HG03175 (cell line): Measurements from ENCODE around the gene CHST11.

Source experiments
- ATAC-seq: cut with Tn5 transposase; IDR thresholded peaks from one replicate; pipeline ENCODE4 v1.9.1; 2021; ENCODE audit warnings: mild to moderate bottlenecking, moderate library complexity; ENCODE audit not compliant: unreplicated experiment

The CHST11 gene

DNA sequence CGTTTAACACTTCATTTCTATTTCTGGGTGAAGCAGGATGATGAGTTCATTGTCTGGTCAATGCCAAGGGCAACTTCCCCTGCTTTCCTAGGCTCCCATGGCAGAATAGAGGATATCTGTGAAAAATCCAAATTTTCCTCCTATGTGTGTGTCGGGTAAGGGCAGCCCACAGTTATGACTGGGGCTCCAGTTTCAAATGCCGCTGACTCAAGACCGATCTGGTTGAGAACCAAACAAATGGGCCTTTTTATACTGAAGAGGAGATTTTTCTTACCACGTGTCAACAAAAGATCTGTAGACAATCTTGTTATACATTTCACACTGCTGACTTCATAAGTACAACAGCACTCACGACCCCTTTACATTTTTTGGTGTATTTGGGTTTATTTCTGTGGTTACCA is 120.8 kb downstream of the CHST11 start:
- ATAC-seq: no peak

GRCh38 chr12:104578453-104578852 is 121.7 kb downstream of the CHST11 start:
- no peak for ATAC-seq

GRCh38 chr12:104579718-104580495 is 123.2 kb downstream of the CHST11 start:
- no peak for ATAC-seq

GRCh38 chr12:104581005-104581570 is 124.3 kb downstream of the CHST11 start:
- no peak for ATAC-seq

DNA sequence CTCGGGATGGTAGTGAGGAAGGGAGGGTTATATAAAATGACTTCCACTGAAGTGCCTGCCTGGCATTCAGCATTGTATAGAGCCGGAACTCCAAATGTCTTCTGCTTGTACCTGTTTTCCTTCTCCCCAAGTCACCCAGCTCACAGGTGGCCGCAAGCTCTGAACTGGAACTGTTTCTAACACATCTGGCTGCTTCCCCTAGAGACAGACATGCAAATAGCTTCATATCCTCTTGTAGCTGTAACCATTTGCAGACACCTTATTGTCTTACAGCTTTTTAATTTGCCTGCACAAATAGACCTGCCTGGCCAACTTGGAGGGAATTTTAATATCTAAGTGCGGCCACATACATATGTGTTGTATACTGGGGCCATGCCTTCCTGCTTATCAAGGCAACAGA is 126.0 kb downstream of the CHST11 start:
- peak; percentile 89 for ATAC-seq

DNA sequence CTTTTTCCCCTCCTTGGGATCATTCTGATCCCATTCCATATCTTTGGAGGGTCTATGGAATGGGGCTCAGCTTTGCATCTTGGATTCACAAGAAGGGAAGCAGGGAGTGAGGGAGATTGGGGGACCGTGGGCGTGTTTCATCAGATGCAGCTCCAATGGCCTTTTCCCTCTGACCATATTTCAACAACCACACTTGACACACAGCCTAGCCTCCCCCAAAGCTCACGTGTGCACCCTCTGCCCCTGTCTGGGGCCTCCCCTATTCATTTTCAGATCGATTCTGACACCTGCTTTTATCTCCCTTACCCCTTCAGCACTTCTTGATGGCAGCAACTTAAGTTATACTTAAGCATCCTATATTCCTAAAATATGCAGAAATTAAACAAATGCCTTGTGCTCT is 126.6 kb downstream of the CHST11 start:
- ATAC-seq: peak; percentile 53

DNA sequence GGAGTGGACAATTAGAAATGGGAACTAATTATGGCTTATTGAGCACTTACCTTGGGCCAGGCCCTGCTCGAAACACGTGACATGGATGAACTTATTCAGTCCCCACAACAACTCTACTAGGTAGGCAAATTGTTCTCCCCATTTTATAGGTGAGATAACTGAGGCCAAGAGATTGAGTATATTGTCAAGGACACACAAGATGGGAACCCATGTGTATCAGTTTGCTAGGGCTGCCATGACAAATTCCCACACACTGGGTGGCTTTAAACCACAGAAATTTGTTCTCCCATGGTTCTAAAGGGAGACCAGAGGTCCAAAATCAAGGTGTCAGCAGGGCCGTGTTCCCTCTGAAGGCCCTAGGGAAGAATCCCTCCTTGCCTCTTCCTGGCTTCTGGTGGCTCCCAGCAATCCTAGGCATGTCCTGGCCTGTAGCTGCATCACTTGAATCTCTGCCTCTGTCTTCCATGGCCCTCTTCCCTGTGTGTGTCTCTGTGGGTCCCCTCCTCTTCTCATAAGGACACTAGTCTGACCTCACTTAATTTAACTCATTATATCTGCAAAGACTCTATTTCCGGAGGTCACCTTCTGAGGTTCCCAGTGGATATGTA is 128.8 kb downstream of the CHST11 start:
- ATAC-seq: no peak

- no peak for ATAC-seq
These were observed 129.7 kb downstream of the CHST11 start for GRCh38 chr12:104586351-104586919.

DNA sequence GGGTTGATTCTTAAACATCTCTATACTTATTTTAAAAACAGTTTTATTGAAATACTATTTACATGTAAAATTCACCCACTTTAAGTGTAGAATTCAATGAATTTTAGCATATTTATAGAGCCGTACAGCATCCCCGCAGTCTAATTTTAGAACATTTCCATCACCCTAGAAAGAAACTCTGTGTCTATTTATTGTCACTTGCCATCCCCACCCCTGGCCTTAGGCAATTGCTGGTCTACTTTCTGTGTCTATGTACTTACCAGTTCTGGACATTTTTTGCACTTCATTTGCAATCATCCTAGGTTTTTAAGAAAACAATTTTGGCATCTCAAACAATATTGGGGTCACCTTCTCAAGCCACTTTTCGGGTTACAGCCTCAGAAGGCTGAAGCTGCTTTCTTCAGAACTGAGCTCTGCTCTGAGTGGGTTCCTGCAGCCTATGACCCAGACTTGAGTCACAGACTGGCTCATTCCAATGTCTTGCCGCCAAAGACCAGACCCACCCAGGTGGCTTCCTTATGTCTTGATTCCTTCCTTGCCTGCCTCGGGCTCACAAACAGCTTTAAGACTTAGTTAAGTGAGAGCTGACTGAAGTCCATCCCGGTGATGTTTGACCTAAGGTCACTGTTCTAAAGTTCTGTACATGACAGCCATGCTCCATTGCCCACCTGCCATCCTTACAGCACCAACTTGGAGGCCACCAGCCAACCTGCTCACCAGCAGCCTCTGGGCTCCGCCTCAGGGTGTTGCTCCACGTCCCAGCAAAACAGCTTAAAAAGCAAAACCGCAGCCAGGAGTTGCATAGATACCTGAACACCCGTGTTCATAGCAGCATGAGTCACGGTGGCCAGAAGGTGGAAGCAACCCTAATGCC is 131.5 kb downstream of the CHST11 start:
- no peak for ATAC-seq

DNA sequence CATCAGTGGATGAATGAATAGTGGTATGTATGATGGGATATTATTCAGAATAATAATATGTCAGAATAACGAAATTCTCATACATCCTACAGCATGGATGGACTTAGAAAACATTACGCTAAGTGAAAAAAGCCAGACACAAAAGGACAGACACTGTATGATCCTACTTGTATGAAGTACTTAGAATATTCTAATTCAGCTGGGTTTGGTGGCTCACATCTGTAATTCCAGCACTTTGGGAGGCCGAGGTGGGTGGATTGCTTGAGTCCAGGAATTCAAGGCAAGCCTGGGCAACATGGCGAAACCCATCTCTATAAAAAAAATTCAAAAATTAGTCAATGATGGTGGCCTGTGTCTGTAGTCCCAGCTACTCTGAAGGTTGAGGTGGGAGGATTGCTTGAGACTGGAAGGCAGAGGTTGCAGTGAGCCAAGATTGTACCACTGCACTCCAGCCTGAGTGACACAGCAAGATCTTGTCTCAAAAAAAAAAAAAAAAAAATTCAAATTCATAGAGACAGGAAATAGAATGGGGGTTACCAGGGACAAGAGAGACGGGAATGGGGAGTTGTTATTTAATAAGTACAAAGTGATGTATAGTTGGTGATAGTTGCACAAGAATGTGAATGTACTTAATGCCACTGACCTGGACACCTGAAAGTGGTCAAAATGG is 132.3 kb downstream of the CHST11 start:
- no peak for ATAC-seq

DNA sequence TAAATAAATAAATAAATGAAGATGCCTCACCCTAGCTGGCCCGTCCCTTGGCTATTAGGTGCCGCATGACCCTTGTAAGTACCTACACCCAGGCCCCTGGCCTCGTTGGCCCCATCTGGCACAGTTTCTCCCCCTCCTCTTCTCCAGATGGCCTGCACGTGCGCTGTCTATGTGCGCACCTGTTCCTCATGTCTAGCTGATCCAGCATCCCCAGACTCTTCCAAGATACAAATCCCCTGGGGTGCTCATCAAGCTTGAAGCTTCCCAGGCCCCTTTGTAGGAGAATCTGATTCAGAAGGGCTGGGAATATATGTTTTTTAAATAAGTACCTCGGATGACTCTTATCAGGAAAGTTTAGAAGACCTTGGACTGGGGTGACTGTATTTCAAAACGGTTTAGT is 133.3 kb downstream of the CHST11 start:
- ATAC-seq: no peak

- ATAC-seq: no peak
These were observed 134.6 kb downstream of the CHST11 start for GRCh38 chr12:104591257-104591885.

GRCh38 chr12:104593482-104593881 is 136.7 kb downstream of the CHST11 start:
- ATAC-seq: no peak

GRCh38 chr12:104596134-104596799 is 139.5 kb downstream of the CHST11 start:
- ATAC-seq: no peak

DNA sequence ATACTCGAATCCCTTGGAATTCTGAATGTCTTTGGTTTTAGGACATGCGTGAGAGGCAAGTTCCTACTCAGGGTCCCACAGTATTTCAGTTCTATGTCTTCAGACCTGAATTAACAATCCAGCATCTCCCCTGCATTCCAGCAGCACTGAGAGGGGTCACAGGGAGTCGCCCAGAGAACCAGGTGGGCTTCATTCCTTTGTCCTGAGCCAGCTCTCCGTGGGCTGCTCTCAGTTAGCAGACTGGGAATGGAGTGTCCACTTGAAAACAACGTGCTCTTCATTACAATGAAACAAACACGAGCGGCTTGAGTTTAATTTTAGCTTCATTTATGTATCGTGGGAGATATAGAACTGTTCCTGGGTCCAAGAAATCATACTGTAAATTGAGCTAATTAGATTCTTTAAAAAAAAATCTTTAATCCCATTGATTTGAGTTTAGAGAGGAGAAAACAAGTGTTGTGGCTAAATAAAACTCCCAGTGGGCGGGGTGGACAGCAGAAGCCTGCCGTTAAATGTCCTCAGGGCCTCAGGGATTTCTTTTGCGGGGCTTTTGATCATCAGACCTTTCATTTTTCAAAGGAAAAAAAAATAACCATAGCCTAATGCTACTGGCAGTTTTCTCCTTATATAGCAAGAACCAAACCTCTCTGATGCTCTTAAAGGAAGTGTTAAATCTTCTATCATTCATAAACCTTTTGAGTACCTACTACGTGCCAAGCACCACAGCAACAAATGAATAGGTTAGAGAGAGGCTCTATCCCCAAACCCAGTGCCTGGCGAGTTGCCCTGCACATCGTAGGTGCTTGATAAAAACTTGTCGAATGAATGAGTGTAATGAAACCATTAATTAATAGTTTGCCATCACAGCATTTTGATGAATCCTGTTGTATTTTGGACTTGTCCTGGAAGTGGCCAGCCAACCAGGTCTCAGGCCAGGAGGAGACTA is 140.4 kb downstream of the CHST11 start:
- no peak for ATAC-seq

DNA sequence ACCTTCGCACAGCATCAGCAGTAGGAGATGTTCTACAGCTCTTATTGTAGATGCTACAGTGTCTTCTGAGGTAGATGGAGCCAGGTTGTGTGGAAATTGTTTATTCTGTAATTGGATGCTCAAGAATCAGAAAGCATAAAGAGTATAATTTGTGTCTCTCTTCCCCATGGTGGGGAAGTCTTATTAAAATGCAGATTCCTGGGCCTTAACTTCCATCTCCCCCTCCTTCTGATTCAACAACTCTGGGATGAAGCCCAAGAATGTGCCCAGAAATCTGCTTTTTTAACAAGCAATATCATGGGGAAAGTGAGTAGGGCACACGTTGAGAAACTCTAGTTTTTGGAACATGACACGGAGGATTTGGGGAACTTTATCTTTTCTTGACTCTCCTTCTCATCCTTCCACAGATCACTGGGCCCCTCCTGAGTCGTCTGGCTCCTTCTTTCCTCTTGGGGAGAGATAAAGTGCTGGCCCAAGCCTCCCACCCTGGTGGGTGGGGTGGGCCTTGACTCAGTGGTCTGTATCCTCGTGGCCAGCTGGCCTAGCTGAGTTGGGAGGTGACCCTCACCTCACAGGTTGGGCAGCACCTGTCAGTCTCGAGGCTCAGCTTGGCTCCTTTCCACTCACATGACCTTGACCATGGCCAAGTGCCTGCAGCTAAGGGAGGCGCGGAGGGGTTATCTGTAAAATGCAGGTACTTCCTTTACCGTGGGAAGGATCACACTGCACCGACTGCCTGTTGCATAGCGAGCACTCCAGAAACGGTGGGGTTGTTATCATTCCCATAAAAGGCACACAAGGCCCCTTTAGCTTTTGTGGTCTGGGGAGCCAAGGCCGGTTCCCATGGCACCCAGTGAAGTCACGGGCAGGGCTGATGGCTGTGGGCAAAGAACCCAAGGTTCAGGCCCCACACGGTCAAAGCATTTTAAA is 141.9 kb downstream of the CHST11 start:
- no peak for ATAC-seq
